ENCODE results near the gene MAP3K4.
A peak's percentile ranks its signal among the peaks of the same experiment; 100 is the strongest.

Gene MAP3K4

GRCh38 chr6:161152907-161153662 is 161.5 kb downstream of the MAP3K4 start:
- ATAC-seq: peak; percentile 92
- TF ChIP-seq ZFP3 (CRISPR knock-in tag; IDR thresholded peaks at IDR 0.05) (no peak), SNAI2 (CRISPR knock-in tag; IDR thresholded peaks at IDR 0.05) (no peak), TCF4 (CRISPR knock-in tag; IDR thresholded peaks at IDR 0.05; ENCODE audit: borderline replicate concordance) (no peak), ZNF70 (CRISPR knock-in tag; IDR thresholded peaks at IDR 0.05) (no peak)

GRCh38 chr6:161153725-161154124 is 162.2 kb downstream of the MAP3K4 start:
- no peak for ATAC-seq

GRCh38 chr6:161154796-161155335 is 163.3 kb downstream of the MAP3K4 start:
- ATAC-seq: no peak
- TF ChIP-seq CSDC2 (CRISPR knock-in tag; IDR thresholded peaks at IDR 0.05) (no peak), CSRNP3 (CRISPR knock-in tag; IDR thresholded peaks at IDR 0.05) (no peak), ZNF8 (CRISPR knock-in tag; IDR thresholded peaks at IDR 0.05) (no peak), PATZ1 (CRISPR knock-in tag; IDR thresholded peaks at IDR 0.05; ENCODE audit: borderline replicate concordance) (no peak), ZNF70 (CRISPR knock-in tag; IDR thresholded peaks at IDR 0.05) (no peak), TSHZ2 (CRISPR knock-in tag; IDR thresholded peaks at IDR 0.05) (no peak)

More at GRCh38 chr6:161153725-161154124, 162.2 kb downstream of the MAP3K4 start:
- TF ChIP-seq ZFP30 (CRISPR knock-in tag; IDR thresholded peaks at IDR 0.05) (no peak), PATZ1 (CRISPR knock-in tag; IDR thresholded peaks at IDR 0.05; ENCODE audit: borderline replicate concordance) (no peak), GLIS3 (CRISPR knock-in tag; IDR thresholded peaks at IDR 0.05) (no peak), RARB (CRISPR knock-in tag; IDR thresholded peaks at IDR 0.05) (no peak), ARNTL (CRISPR knock-in tag; IDR thresholded peaks at IDR 0.05; ENCODE audit: borderline replicate concordance, low read depth) (no peak), ZFP3 (CRISPR knock-in tag; IDR thresholded peaks at IDR 0.05) (no peak), PPARA (CRISPR knock-in tag; IDR thresholded peaks at IDR 0.05; ENCODE audit: borderline replicate concordance) (no peak), TOX (CRISPR knock-in tag; IDR thresholded peaks at IDR 0.05; ENCODE audit: borderline replicate concordance) (no peak), CSRNP3 (CRISPR knock-in tag; IDR thresholded peaks at IDR 0.05) (no peak), SNAI2 (CRISPR knock-in tag; IDR thresholded peaks at IDR 0.05) (no peak), TCF4 (CRISPR knock-in tag; IDR thresholded peaks at IDR 0.05; ENCODE audit: borderline replicate concordance) (no peak), ZNF70 (CRISPR knock-in tag; IDR thresholded peaks at IDR 0.05) (no peak), ESRRG (CRISPR knock-in tag; IDR thresholded peaks at IDR 0.05) (no peak), BACH2 (CRISPR knock-in tag; IDR thresholded peaks at IDR 0.05; ENCODE audit: borderline replicate concordance) (no peak), POU6F1 (CRISPR knock-in tag; IDR thresholded peaks at IDR 0.05; ENCODE audit: borderline replicate concordance, low read depth) (no peak), CREB5 (CRISPR knock-in tag; IDR thresholded peaks at IDR 0.05; ENCODE audit: low read depth) (no peak), ISL1 (CRISPR knock-in tag; IDR thresholded peaks at IDR 0.05) (no peak)
